Tibial nerve (tissue), 4 donors: ENCODE results near the gene PIGX.

Source experiments
- CTCF ChIP-seq, 5 experiments: fragments of 200-600 bp in 3 of 5; fragments of 450-650 bp in 2 of 5; sonication (generic) in 3 of 5; IDR thresholded peaks; one replicate each; pipeline ENCODE4 v1.5.1; 2016 to 2019; ENCODE audit warnings: antibody characterized with exemption in 5 of 5, mild to moderate bottlenecking in 3 of 5, moderate library complexity in 2 of 5
- EP300 ChIP-seq, 2 donors: sonication (generic); formaldehyde crosslinking; IDR thresholded peaks; one replicate each; pipeline ENCODE4 v1.6.1; 2017; ENCODE audit warnings: antibody characterized with exemption in 2 of 2, mild to moderate bottlenecking in 1 of 2
- POLR2A ChIP-seq, 2 donors: fragments of 450-650 bp; IDR thresholded peaks; one replicate each; pipeline ENCODE4 v1.6.1; 2017; ENCODE audit warnings: antibody characterized with exemption in 2 of 2, mild to moderate bottlenecking in 2 of 2, moderate library complexity in 2 of 2

- peak in 1 of 5 experiments; percentile 31 for TF ChIP-seq CTCF (IDR thresholded peaks at IDR 0.05)
- no peak for TF ChIP-seq POLR2A (IDR thresholded peaks at IDR 0.05)
- no peak for TF ChIP-seq EP300 (IDR thresholded peaks at IDR 0.05)
Measured at GRCh38 chr3:196712514-196713413, 587 bp downstream of the PIGX start.
